Measurements from ENCODE around the gene ECHS1.

DNA sequence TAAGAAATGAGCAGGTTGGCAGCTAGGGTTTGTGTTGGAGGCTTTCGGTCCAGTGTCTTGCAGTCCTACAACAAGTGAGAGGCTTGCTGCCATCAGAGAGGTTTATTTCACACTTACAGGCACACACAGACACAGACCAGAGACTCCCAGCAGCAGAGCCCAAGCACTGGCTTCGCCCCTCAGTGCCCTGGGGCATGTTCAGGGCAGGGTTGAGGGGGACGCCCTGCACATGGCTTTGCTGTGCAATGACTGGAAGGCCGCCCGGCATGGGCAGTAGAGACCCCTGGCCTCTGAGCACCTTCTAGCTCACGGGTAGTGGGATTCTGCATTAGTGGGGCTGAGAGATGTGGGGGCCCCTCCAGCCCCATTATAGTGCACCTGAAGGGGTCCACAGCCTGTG lies 47.4 kb upstream of the ECHS1 start:
- TF ChIP-seq, protein P1, sequence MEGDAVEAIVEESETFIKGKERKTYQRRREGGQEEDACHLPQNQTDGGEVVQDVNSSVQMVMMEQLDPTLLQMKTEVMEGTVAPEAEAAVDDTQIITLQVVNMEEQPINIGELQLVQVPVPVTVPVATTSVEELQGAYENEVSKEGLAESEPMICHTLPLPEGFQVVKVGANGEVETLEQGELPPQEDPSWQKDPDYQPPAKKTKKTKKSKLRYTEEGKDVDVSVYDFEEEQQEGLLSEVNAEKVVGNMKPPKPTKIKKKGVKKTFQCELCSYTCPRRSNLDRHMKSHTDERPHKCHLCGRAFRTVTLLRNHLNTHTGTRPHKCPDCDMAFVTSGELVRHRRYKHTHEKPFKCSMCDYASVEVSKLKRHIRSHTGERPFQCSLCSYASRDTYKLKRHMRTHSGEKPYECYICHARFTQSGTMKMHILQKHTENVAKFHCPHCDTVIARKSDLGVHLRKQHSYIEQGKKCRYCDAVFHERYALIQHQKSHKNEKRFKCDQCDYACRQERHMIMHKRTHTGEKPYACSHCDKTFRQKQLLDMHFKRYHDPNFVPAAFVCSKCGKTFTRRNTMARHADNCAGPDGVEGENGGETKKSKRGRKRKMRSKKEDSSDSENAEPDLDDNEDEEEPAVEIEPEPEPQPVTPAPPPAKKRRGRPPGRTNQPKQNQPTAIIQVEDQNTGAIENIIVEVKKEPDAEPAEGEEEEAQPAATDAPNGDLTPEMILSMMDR (IDR thresholded peaks at IDR 0.05) = no peak
- TF ChIP-seq POLR2A (IDR thresholded peaks at IDR 0.05) = no peak

All from right lobe of liver (tissue), 4 donors.